ENCODE measurements around the gene NAT16.

DNA sequence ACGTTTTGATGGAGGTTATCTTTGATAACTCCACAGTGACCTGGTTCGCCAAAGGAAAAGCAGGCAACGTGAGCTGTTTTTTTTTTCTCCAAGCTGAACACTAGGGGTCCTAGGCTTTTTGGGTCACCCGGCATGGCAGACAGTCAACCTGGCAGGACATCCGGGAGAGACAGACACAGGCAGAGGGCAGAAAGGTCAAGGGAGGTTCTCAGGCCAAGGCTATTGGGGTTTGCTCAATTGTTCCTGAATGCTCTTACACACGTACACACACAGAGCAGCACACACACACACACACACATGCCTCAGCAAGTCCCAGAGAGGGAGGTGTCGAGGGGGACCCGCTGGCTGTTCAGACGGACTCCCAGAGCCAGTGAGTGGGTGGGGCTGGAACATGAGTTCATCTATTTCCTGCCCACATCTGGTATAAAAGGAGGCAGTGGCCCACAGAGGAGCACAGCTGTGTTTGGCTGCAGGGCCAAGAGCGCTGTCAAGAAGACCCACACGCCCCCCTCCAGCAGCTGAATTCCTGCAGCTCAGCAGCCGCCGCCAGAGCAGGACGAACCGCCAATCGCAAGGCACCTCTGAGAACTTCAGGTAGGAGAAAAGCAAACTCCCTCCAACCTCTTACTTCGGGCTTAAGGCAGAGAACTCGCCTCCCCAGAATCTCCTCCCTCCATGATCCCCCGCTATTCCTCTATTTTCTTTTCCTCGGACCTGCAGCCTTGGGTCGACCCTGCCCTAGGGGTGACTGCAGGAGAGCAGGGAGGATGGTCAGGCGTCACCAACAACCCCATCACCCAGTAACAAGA is 53.2 kb downstream of the NAT16 start, which contains the start of gene SERPINE1:
- TF ChIP-seq, protein P1, sequence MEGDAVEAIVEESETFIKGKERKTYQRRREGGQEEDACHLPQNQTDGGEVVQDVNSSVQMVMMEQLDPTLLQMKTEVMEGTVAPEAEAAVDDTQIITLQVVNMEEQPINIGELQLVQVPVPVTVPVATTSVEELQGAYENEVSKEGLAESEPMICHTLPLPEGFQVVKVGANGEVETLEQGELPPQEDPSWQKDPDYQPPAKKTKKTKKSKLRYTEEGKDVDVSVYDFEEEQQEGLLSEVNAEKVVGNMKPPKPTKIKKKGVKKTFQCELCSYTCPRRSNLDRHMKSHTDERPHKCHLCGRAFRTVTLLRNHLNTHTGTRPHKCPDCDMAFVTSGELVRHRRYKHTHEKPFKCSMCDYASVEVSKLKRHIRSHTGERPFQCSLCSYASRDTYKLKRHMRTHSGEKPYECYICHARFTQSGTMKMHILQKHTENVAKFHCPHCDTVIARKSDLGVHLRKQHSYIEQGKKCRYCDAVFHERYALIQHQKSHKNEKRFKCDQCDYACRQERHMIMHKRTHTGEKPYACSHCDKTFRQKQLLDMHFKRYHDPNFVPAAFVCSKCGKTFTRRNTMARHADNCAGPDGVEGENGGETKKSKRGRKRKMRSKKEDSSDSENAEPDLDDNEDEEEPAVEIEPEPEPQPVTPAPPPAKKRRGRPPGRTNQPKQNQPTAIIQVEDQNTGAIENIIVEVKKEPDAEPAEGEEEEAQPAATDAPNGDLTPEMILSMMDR (conservative IDR thresholded peaks at IDR 0.05; ENCODE audit: low read depth in 2 of 2): peak; percentile 39 to 46
- TF ChIP-seq, protein P2, sequence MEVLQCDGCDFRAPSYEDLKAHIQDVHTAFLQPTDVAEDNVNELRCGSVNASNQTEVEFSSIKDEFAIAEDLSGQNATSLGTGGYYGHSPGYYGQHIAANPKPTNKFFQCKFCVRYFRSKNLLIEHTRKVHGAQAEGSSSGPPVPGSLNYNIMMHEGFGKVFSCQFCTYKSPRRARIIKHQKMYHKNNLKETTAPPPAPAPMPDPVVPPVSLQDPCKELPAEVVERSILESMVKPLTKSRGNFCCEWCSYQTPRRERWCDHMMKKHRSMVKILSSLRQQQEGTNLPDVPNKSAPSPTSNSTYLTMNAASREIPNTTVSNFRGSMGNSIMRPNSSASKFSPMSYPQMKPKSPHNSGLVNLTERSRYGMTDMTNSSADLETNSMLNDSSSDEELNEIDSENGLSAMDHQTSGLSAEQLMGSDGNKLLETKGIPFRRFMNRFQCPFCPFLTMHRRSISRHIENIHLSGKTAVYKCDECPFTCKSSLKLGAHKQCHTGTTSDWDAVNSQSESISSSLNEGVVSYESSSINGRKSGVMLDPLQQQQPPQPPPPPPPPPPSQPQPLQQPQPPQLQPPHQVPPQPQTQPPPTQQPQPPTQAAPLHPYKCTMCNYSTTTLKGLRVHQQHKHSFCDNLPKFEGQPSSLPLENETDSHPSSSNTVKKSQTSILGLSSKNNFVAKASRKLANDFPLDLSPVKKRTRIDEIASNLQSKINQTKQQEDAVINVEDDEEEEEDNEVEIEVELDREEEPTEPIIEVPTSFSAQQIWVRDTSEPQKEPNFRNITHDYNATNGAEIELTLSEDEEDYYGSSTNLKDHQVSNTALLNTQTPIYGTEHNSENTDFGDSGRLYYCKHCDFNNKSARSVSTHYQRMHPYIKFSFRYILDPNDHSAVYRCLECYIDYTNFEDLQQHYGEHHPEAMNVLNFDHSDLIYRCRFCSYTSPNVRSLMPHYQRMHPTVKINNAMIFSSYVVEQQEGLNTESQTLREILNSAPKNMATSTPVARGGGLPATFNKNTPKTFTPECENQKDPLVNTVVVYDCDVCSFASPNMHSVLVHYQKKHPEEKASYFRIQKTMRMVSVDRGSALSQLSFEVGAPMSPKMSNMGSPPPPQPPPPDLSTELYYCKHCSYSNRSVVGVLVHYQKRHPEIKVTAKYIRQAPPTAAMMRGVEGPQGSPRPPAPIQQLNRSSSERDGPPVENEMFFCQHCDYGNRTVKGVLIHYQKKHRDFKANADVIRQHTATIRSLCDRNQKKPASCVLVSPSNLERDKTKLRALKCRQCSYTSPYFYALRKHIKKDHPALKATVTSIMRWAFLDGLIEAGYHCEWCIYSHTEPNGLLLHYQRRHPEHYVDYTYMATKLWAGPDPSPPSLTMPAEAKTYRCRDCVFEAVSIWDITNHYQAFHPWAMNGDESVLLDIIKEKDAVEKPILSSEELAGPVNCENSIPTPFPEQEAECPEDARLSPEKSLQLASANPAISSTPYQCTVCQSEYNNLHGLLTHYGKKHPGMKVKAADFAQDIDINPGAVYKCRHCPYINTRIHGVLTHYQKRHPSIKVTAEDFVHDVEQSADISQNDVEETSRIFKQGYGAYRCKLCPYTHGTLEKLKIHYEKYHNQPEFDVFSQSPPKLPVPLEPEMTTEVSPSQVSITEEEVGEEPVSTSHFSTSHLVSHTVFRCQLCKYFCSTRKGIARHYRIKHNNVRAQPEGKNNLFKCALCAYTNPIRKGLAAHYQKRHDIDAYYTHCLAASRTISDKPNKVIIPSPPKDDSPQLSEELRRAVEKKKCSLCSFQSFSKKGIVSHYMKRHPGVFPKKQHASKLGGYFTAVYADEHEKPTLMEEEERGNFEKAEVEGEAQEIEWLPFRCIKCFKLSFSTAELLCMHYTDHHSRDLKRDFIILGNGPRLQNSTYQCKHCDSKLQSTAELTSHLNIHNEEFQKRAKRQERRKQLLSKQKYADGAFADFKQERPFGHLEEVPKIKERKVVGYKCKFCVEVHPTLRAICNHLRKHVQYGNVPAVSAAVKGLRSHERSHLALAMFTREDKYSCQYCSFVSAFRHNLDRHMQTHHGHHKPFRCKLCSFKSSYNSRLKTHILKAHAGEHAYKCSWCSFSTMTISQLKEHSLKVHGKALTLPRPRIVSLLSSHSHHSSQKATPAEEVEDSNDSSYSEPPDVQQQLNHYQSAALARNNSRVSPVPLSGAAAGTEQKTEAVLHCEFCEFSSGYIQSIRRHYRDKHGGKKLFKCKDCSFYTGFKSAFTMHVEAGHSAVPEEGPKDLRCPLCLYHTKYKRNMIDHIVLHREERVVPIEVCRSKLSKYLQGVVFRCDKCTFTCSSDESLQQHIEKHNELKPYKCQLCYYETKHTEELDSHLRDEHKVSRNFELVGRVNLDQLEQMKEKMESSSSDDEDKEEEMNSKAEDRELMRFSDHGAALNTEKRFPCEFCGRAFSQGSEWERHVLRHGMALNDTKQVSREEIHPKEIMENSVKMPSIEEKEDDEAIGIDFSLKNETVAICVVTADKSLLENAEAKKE (CRISPR knock-in tag; IDR thresholded peaks at IDR 0.05): no peak
- TF ChIP-seq ZNF114 (CRISPR knock-in tag; IDR thresholded peaks at IDR 0.05) (no peak), POLR2AphosphoS5 (IDR thresholded peaks at IDR 0.05; ENCODE audit: low read depth) (no peak), EZH2 (IDR thresholded peaks at IDR 0.05; ENCODE audit: low read depth, unreplicated experiment) (no peak), STAT1 (IDR thresholded peaks at IDR 0.05; ENCODE audit: unreplicated experiment) (no peak), NANOG (IDR thresholded peaks at IDR 0.05; ENCODE audit: borderline replicate concordance) (no peak)
